Measurements from ENCODE around the gene SRGAP3. TPM values are rescaled to one million over a fixed set of nuclear protein-coding genes. Genes with fewer than 3 reads are reported as not detected.

The SRGAP3 gene
- total RNA-seq, 1 experiment from 2014 or later, result 17.9 TPM

DNA sequence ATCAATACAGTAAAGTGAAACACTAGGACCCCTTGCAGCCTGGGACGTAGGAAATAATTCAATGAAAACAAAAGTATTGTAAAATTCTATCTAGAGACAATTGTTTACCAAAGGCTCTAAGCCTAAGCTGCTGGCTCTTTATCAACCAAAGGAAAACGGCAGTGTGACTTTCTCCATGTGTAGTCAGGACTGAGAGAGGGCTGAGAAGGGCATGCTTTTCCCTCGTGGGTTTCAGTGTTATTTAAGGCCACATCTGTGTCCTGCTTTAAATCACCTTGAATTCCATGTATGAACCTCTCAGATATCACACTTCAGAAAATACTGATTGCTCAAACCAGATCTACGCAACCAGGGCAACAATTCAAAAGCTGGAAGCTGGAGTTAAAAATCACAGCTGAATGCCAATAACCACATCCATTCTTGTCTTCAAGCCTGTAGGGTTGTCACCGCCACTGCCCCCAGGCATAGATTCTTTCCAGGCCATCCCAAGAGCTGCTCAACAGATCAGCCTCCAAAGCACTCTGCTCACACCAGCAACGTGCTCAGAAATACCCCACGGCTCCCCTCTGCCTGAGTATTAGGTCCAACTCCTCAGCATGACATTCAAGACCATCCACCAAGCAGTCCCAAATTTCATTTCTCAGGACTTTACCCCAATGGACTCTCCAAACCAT is 124.0 kb downstream of the SRGAP3 start (continued):
- TF ChIP-seq, protein P1, sequence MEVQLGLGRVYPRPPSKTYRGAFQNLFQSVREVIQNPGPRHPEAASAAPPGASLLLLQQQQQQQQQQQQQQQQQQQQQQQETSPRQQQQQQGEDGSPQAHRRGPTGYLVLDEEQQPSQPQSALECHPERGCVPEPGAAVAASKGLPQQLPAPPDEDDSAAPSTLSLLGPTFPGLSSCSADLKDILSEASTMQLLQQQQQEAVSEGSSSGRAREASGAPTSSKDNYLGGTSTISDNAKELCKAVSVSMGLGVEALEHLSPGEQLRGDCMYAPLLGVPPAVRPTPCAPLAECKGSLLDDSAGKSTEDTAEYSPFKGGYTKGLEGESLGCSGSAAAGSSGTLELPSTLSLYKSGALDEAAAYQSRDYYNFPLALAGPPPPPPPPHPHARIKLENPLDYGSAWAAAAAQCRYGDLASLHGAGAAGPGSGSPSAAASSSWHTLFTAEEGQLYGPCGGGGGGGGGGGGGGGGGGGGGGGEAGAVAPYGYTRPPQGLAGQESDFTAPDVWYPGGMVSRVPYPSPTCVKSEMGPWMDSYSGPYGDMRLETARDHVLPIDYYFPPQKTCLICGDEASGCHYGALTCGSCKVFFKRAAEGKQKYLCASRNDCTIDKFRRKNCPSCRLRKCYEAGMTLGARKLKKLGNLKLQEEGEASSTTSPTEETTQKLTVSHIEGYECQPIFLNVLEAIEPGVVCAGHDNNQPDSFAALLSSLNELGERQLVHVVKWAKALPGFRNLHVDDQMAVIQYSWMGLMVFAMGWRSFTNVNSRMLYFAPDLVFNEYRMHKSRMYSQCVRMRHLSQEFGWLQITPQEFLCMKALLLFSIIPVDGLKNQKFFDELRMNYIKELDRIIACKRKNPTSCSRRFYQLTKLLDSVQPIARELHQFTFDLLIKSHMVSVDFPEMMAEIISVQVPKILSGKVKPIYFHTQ (CRISPR knock-in tag; IDR thresholded peaks at IDR 0.05), result no peak
- TF ChIP-seq, protein P2, sequence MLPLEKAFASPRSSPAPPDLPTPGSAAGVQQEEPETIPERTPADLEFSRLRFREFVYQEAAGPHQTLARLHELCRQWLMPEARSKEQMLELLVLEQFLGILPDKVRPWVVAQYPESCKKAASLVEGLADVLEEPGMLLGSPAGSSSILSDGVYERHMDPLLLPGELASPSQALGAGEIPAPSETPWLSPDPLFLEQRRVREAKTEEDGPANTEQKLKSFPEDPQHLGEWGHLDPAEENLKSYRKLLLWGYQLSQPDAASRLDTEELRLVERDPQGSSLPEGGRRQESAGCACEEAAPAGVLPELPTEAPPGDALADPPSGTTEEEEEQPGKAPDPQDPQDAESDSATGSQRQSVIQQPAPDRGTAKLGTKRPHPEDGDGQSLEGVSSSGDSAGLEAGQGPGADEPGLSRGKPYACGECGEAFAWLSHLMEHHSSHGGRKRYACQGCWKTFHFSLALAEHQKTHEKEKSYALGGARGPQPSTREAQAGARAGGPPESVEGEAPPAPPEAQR (CRISPR knock-in tag; IDR thresholded peaks at IDR 0.05), result no peak
- TF ChIP-seq IRF2 (CRISPR knock-in tag; IDR thresholded peaks at IDR 0.05; ENCODE audit: borderline replicate concordance, low read depth), result no peak
- TF ChIP-seq ZNF121 (CRISPR knock-in tag; IDR thresholded peaks at IDR 0.05), result no peak
- TF ChIP-seq, protein P3, sequence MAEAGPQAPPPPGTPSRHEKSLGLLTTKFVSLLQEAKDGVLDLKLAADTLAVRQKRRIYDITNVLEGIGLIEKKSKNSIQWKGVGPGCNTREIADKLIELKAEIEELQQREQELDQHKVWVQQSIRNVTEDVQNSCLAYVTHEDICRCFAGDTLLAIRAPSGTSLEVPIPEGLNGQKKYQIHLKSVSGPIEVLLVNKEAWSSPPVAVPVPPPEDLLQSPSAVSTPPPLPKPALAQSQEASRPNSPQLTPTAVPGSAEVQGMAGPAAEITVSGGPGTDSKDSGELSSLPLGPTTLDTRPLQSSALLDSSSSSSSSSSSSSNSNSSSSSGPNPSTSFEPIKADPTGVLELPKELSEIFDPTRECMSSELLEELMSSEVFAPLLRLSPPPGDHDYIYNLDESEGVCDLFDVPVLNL (CRISPR knock-in tag; IDR thresholded peaks at IDR 0.05; ENCODE audit: borderline replicate concordance, low read depth), result no peak
- TF ChIP-seq, protein P4, sequence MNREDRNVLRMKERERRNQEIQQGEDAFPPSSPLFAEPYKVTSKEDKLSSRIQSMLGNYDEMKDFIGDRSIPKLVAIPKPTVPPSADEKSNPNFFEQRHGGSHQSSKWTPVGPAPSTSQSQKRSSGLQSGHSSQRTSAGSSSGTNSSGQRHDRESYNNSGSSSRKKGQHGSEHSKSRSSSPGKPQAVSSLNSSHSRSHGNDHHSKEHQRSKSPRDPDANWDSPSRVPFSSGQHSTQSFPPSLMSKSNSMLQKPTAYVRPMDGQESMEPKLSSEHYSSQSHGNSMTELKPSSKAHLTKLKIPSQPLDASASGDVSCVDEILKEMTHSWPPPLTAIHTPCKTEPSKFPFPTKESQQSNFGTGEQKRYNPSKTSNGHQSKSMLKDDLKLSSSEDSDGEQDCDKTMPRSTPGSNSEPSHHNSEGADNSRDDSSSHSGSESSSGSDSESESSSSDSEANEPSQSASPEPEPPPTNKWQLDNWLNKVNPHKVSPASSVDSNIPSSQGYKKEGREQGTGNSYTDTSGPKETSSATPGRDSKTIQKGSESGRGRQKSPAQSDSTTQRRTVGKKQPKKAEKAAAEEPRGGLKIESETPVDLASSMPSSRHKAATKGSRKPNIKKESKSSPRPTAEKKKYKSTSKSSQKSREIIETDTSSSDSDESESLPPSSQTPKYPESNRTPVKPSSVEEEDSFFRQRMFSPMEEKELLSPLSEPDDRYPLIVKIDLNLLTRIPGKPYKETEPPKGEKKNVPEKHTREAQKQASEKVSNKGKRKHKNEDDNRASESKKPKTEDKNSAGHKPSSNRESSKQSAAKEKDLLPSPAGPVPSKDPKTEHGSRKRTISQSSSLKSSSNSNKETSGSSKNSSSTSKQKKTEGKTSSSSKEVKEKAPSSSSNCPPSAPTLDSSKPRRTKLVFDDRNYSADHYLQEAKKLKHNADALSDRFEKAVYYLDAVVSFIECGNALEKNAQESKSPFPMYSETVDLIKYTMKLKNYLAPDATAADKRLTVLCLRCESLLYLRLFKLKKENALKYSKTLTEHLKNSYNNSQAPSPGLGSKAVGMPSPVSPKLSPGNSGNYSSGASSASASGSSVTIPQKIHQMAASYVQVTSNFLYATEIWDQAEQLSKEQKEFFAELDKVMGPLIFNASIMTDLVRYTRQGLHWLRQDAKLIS (CRISPR knock-in tag; IDR thresholded peaks at IDR 0.05; ENCODE audit: borderline replicate concordance), result no peak
- TF ChIP-seq, protein P5, sequence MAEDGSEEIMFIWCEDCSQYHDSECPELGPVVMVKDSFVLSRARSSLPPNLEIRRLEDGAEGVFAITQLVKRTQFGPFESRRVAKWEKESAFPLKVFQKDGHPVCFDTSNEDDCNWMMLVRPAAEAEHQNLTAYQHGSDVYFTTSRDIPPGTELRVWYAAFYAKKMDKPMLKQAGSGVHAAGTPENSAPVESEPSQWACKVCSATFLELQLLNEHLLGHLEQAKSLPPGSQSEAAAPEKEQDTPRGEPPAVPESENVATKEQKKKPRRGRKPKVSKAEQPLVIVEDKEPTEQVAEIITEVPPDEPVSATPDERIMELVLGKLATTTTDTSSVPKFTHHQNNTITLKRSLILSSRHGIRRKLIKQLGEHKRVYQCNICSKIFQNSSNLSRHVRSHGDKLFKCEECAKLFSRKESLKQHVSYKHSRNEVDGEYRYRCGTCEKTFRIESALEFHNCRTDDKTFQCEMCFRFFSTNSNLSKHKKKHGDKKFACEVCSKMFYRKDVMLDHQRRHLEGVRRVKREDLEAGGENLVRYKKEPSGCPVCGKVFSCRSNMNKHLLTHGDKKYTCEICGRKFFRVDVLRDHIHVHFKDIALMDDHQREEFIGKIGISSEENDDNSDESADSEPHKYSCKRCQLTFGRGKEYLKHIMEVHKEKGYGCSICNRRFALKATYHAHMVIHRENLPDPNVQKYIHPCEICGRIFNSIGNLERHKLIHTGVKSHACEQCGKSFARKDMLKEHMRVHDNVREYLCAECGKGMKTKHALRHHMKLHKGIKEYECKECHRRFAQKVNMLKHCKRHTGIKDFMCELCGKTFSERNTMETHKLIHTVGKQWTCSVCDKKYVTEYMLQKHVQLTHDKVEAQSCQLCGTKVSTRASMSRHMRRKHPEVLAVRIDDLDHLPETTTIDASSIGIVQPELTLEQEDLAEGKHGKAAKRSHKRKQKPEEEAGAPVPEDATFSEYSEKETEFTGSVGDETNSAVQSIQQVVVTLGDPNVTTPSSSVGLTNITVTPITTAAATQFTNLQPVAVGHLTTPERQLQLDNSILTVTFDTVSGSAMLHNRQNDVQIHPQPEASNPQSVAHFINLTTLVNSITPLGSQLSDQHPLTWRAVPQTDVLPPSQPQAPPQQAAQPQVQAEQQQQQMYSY (CRISPR knock-in tag; IDR thresholded peaks at IDR 0.05), result no peak
- TF ChIP-seq, protein P6, sequence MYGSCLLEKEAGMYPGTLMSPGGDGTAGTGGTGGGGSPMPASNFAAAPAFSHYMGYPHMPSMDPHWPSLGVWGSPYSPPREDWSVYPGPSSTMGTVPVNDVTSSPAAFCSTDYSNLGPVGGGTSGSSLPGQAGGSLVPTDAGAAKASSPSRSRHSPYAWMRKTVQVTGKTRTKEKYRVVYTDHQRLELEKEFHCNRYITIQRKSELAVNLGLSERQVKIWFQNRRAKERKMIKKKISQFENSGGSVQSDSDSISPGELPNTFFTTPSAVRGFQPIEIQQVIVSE (CRISPR knock-in tag; IDR thresholded peaks at IDR 0.05; ENCODE audit: borderline replicate concordance), result no peak
- TF ChIP-seq JAZF1 (CRISPR knock-in tag; IDR thresholded peaks at IDR 0.05), result no peak
- TF ChIP-seq ZNF263 (CRISPR knock-in tag; IDR thresholded peaks at IDR 0.05; ENCODE audit: low read depth), result no peak
- TF ChIP-seq CREB1 (CRISPR knock-in tag; IDR thresholded peaks at IDR 0.05), result no peak

Measured in WTC11 (cell line).